Mucosa of stomach (tissue), 1 donor: Measurements from ENCODE around the gene VPS26A.

Experiments
- H3K27me3 ChIP-seq: one replicate; pipeline ENCODE4 v1.7.0; 2013; ENCODE audit warnings: mild to moderate bottlenecking, low read length; ENCODE audit not compliant: control insufficient read depth, insufficient read depth
- H3K36me3 ChIP-seq: one replicate; pipeline ENCODE4 v1.7.0; 2013; ENCODE audit warnings: low read length; ENCODE audit not compliant: control insufficient read depth, insufficient read depth
- H3K4me1 ChIP-seq: one replicate; pipeline ENCODE4 v1.7.0; 2013; ENCODE audit warnings: mild to moderate bottlenecking, low read length; ENCODE audit not compliant: control insufficient read depth, insufficient read depth
- H3K4me3 ChIP-seq: one replicate; pipeline ENCODE4 v1.7.0; 2013; ENCODE audit warnings: low read length
- H3K9ac ChIP-seq: one replicate; pipeline ENCODE4 v1.7.0; 2013; ENCODE audit warnings: mild to moderate bottlenecking, low read length, moderate library complexity
- H3K9me3 ChIP-seq: one replicate; pipeline ENCODE4 v1.7.0; 2013; ENCODE audit warnings: mild to moderate bottlenecking, low read length, moderate library complexity; ENCODE audit not compliant: control insufficient read depth
- donor health status: Pancreatic carcinoma.

The VPS26A gene

GRCh38 chr10:69182005-69182404 lies 58.0 kb downstream of the VPS26A start:
- Histone ChIP-seq H3K9ac (no peak overlapping the region), H3K4me1 (peaks cover 10% of the 10 kb centered on the region), H3K4me3 (no peak overlapping the region)

GRCh38 chr10:69186524-69186923 lies 62.5 kb downstream of the VPS26A start:
- peaks cover 1% of the 10 kb centered on the region for H3K4me1 ChIP-seq
- no peaks in the 10 kb centered on the region for H3K9me3 ChIP-seq
- no peak overlapping the region for H3K4me3 ChIP-seq
- no peaks in the 10 kb centered on the region for H3K27me3 ChIP-seq
- H3K9ac ChIP-seq, result no peak overlapping the region
- peaks cover 4% of the 10 kb centered on the region for H3K36me3 ChIP-seq

More at GRCh38 chr10:69182005-69182404, 58.0 kb downstream of the VPS26A start:
- Histone ChIP-seq H3K27me3 (no peaks in the 10 kb centered on the region), H3K36me3 (peaks cover 4% of the 10 kb centered on the region), H3K9me3 (no peaks in the 10 kb centered on the region)

GRCh38 chr10:69201045-69201444 lies 77.1 kb downstream of the VPS26A start:
- no peak overlapping the region for H3K9ac ChIP-seq
- H3K27me3 ChIP-seq, result no peaks in the 10 kb centered on the region
- no peaks in the 10 kb centered on the region for H3K9me3 ChIP-seq
- H3K36me3 ChIP-seq, result no peaks in the 10 kb centered on the region
- no peak overlapping the region for H3K4me3 ChIP-seq
- H3K4me1 ChIP-seq, result no peaks in the 10 kb centered on the region

GRCh38 chr10:69202332-69202731 lies 78.4 kb downstream of the VPS26A start:
- H3K4me1 ChIP-seq, result no peaks in the 10 kb centered on the region
- H3K9me3 ChIP-seq, result no peaks in the 10 kb centered on the region
- H3K27me3 ChIP-seq, result no peaks in the 10 kb centered on the region
- H3K9ac ChIP-seq, result no peak overlapping the region
- H3K36me3 ChIP-seq, result no peaks in the 10 kb centered on the region
- H3K4me3 ChIP-seq, result no peak overlapping the region

- Histone ChIP-seq H3K9me3 (no peaks in the 10 kb centered on the region), H3K4me1 (peaks cover 3% of the 10 kb centered on the region), H3K27me3 (no peaks in the 10 kb centered on the region), H3K36me3 (no peaks in the 10 kb centered on the region), H3K4me3 (no peak overlapping the region), H3K9ac (no peak overlapping the region)
These were observed 84.8 kb downstream of the VPS26A start for GRCh38 chr10:69208761-69209160.

DNA sequence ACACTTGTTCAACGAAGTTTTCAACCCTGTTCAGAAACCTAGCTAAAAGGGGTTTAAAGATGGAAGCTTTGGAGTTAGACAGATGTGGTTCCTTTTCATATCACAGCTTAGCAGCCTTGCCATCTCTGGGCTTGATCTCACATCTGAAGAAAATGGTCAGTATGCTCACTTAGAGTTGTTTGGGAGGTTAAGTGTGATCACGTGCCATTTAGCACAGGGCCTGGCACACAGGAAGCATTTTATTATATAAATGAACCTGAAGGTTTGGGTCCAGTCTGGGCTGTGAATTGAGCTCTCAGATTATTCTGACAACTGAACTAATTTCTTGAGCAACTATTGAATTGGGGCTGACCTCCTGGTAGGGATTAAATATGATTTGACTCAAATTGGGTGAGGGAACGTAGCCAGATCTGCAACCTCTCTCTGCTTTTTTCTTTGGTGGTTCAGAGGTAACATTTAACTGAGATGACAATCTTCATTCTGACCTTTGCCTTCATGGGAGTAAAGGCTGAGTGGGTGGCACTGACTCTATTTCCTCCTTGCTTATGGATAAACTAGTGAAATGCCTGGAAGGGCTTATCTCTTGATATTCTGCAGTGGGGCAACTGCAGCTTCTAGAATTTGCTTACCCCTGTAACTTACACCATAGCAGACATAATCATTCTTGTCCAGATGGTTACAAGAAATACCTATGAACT lies 86.0 kb downstream of the VPS26A start:
- Histone ChIP-seq H3K9me3 (no peaks in the 10 kb centered on the region), H3K27me3 (no peaks in the 10 kb centered on the region), H3K36me3 (no peaks in the 10 kb centered on the region), H3K9ac (no peak overlapping the region), H3K4me3 (no peak overlapping the region), H3K4me1 (peaks cover 3% of the 10 kb centered on the region)

- no peak overlapping the region for H3K4me3 ChIP-seq
- H3K9ac ChIP-seq, result no peak overlapping the region
- no peaks in the 10 kb centered on the region for H3K9me3 ChIP-seq
- H3K36me3 ChIP-seq, result no peaks in the 10 kb centered on the region
- peaks cover 3% of the 10 kb centered on the region for H3K4me1 ChIP-seq
- H3K27me3 ChIP-seq, result no peaks in the 10 kb centered on the region
These were observed 87.1 kb downstream of the VPS26A start for GRCh38 chr10:69211104-69211503.

DNA sequence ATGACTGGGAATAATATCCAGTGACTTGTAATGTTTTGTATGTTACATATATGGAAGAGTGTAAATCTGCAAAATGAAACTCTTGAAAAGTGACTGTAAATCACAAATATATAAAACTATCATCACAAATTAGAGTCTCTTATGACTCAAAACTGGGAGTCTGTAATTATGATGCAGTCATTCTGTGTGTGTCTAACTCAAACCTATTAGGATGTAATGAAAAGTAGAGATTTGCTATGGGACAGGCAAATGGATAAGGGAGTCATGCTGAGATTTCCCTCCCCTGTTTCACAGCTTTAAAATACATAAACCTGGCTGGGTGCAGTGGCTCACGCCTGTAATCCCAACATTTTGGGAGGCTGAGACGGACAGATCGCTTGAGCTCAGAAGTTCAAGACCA lies 87.5 kb downstream of the VPS26A start:
- Histone ChIP-seq H3K4me1 (peaks cover 3% of the 10 kb centered on the region), H3K36me3 (no peaks in the 10 kb centered on the region), H3K4me3 (no peak overlapping the region), H3K9ac (no peak overlapping the region), H3K9me3 (no peaks in the 10 kb centered on the region), H3K27me3 (no peaks in the 10 kb centered on the region)

- no peaks in the 10 kb centered on the region for H3K27me3 ChIP-seq
- H3K9me3 ChIP-seq, result no peaks in the 10 kb centered on the region
- H3K36me3 ChIP-seq, result no peaks in the 10 kb centered on the region
- H3K4me1 ChIP-seq, result peaks cover 3% of the 10 kb centered on the region
- H3K9ac ChIP-seq, result no peak overlapping the region
- H3K4me3 ChIP-seq, result no peak overlapping the region
These were observed 89.8 kb downstream of the VPS26A start for GRCh38 chr10:69213591-69214311.

- no peak overlapping the region for H3K4me3 ChIP-seq
- H3K9ac ChIP-seq, result no peak overlapping the region
- H3K4me1 ChIP-seq, result peaks cover 4% of the 10 kb centered on the region
- no peaks in the 10 kb centered on the region for H3K27me3 ChIP-seq
- no peaks in the 10 kb centered on the region for H3K36me3 ChIP-seq
- H3K9me3 ChIP-seq, result no peaks in the 10 kb centered on the region
These were observed 90.7 kb downstream of the VPS26A start for GRCh38 chr10:69214666-69215131.

DNA sequence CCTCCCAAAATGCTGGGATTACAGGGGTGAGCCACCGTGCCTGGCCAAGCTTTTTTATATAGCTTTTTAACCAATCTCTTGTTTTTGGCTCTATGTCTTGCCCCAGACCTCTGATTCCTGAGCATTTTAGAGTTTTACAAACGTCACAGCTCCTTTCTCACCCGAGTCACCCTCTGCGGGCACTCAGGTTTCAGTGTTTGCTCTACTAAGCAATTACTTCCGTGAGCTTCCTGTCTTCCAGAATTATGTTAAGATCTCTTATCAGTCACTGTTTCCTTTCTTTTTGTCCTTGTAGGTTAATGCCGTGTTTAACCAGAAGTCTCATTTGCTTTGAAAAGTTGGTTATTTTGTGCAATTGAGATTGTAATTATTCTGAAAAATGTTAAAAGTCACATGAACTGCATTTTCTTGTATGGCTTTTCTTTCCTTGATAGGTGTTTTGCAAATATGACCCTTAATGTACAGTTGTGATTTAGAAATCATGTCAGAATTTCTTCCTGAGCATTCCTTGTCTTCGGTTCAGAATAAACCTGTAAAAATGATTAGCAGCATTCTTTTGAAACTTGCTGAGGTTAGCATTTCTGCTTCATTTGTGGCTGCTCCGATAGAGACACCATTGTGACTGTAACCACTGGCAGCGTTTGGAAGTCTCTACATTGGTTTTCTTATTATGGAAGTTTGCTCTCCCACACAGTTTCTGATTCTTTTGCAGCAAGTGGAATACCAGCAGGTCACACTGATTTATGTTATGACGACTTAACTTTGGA lies 91.6 kb downstream of the VPS26A start:
- peaks cover 9% of the 10 kb centered on the region for H3K4me1 ChIP-seq
- H3K36me3 ChIP-seq, result no peaks in the 10 kb centered on the region
- no peaks in the 10 kb centered on the region for H3K27me3 ChIP-seq
- H3K9ac ChIP-seq, result no peak overlapping the region
- no peaks in the 10 kb centered on the region for H3K9me3 ChIP-seq
- H3K4me3 ChIP-seq, result no peak overlapping the region

DNA sequence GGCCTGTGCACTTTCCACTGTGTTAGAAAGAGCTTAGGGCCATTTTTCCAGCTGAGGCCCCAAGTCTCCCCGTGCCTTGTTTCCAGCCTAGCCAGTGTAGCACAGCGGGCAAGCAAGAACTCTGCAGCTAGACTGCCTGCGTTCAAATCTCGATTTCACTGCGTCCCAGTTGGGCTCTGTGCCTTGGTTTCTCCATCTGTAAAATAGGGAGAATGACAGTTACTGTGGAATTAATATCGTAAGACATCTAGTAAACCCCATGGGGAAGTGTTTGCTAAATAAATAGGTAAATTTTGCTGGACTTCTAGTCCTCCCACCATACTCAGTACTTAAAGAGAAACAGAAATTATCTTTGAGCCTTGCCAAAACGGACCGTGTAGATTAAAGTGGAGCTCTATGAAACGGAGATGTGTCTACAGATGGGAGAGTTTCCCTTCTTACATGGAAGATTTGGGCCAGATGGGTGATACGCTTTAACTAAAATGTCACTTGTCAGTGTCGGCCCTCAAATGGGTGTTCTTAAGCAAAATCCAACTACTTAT lies 92.7 kb downstream of the VPS26A start:
- Histone ChIP-seq H3K4me3 (no peak overlapping the region), H3K9me3 (no peaks in the 10 kb centered on the region), H3K9ac (no peak overlapping the region), H3K27me3 (no peaks in the 10 kb centered on the region), H3K4me1 (peaks cover 9% of the 10 kb centered on the region), H3K36me3 (no peaks in the 10 kb centered on the region)
